Skeletal muscle tissue (tissue), 4 donors: ENCODE results near the gene SMCO1. TPM values are rescaled to one million over a fixed set of nuclear protein-coding genes. Genes with fewer than 3 reads are reported as not detected.
"Not testable (repeated sequence)": the region's sequence is repeated elsewhere in the genome, so short reads cannot be mapped to it uniquely, and the experiment has no call there.

Experiments used
- H3K27ac ChIP-seq: one replicate; pipeline ENCODE4 v1.7.0; 2013; ENCODE audit warnings: mild to moderate bottlenecking, low read depth, low read length, inconsistent platforms
- H3K27me3 ChIP-seq, 3 donors: one replicate each; pipeline ENCODE4 v1.7.0; 2013; ENCODE audit warnings: low read length in 3 of 3; ENCODE audit not compliant: control insufficient read depth in 3 of 3, insufficient read depth in 3 of 3
- H3K36me3 ChIP-seq, 3 donors: one replicate each; pipeline ENCODE4 v1.7.0; 2013; ENCODE audit warnings: low read length in 3 of 3; ENCODE audit not compliant: control insufficient read depth in 3 of 3, insufficient read depth in 3 of 3
- H3K4me1 ChIP-seq, 3 donors: one replicate each; pipeline ENCODE4 v1.7.0; 2013; ENCODE audit warnings: low read length in 3 of 3, mild to moderate bottlenecking in 3 of 3; ENCODE audit not compliant: control insufficient read depth in 3 of 3, insufficient read depth in 3 of 3
- H3K4me3 ChIP-seq, 3 donors: one replicate each; pipeline ENCODE4 v1.7.0; 2013; ENCODE audit warnings: low read length in 3 of 3
- H3K9ac ChIP-seq, 3 donors: one replicate each; pipeline ENCODE4 v1.7.0; 2013; ENCODE audit warnings: low read length in 3 of 3, mild to moderate bottlenecking in 3 of 3, moderate library complexity in 2 of 3, low read depth in 1 of 3
- H3K9me3 ChIP-seq, 3 donors: one replicate each; pipeline ENCODE4 v1.7.0; 2013; ENCODE audit warnings: low read length in 3 of 3; ENCODE audit not compliant: control insufficient read depth in 3 of 3
- total RNA-seq: library from RNA; depleted of rRNA; stranded (reverse); fragments of >200 nt; gene quantifications from one replicate; pipeline ENCODE4 v1.2.3, GENCODE V29; 2014
- donor health status: Osteomylitis.

The SMCO1 gene, protein sequence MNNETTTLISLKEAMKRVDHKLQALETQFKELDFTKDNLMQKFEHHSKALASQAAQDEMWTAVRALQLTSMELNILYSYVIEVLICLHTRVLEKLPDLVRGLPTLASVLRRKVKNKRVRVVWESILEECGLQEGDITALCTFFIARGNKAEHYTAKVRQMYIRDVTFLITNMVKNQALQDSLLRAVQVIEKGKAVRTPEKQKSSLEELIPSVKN
- total RNA-seq, result 3.7 TPM

DNA sequence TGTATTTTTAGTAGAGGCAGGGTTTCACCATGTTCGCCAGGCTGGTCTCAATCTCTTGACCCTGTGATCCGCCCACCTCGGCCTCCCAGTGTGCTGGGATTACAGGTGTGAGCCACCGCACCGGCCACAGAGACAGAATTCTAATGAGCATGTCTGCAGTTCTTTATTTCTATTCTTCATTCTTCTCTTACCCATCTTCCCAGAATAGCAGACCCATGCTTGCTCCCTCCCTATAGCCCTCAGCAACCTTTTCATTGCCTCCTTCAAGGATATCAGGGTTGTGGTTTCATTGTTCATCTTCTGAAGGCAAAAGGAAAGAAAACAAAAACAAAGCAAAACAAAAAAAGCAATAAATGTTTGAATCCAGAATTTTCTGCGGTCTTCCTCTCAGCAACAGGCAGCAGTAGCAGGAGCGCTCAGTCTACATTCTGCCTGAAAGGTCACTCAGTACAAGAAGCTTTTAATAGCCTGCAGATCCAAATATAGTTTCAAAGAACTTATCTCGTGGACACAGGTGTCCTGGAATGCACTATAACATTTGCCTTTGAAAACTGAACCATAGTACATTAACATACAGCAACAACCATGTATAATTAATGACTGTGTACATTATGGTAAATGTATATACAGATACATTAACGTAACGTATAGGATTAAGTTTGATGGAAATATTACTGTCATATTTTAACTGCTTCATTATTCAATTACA is at the start of gene SMCO1:
Gene SMCO1, minus strand, starts transcription at position 434 of the 709 bp plus-strand sequence. Its CDS starts 137 bp downstream, at position 297.
- H3K27me3 ChIP-seq, result no peaks in the 10 kb centered on the region
- peak within 1 kb of the TSS; percentile 62 to 79 (median 78) for H3K4me3 ChIP-seq
- peaks cover 0 to 5% (median 4%) of the 10 kb centered on the region in 3 donors for H3K9me3 ChIP-seq
- H3K4me1 ChIP-seq, result peaks cover 0 to 22% (median 6%) of the 10 kb centered on the region in 3 donors
- H3K27ac ChIP-seq, result peak within 1 kb of the TSS; percentile 86
- peak within 1 kb of the TSS; percentile 61 to 88 (median 85) for H3K9ac ChIP-seq
- H3K36me3 ChIP-seq, result no peaks in the 10 kb centered on the region

- H3K9me3 ChIP-seq, result no peaks in the 10 kb centered on the region
- H3K4me3 ChIP-seq, result no peak overlapping the region
- peaks cover 5 to 12% (median 9%) of the 10 kb centered on the region in 3 donors for H3K4me1 ChIP-seq
- H3K36me3 ChIP-seq, result peaks cover 5 to 32% (median 20%) of the 10 kb centered on the region in 3 donors
- no peak overlapping the region for H3K27ac ChIP-seq
- no peaks in the 10 kb centered on the region for H3K27me3 ChIP-seq
- no peak overlapping the region for H3K9ac ChIP-seq
Measured at GRCh38 chr3:196563721-196564225, 48.6 kb upstream of the SMCO1 start.

DNA sequence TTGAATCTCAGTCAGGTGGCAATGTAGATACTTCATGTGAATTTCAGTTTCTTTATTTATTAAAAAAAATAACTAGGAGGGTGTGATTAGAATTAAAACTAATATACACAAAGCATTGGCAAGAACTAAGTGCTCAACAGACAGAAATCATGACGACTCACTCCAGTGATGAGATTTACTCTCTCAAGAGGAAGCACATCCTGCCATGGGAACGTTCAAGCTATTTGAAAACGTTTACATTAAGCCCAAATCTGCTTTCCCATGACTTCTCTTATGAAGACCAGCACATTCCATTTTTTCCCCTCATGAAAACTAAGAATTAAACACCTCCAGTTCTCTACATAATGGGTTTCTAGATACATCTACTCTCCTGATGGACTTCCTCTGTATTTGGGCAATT is 44.7 kb upstream of the SMCO1 start:
- Histone ChIP-seq H3K4me3 (no peak overlapping the region), H3K4me1 (no peaks in the 10 kb centered on the region), H3K27me3 (no peaks in the 10 kb centered on the region), H3K36me3 (peaks cover 0 to 26% (median 15%) of the 10 kb centered on the region in 3 donors), H3K27ac (no peak overlapping the region), H3K9me3 (no peaks in the 10 kb centered on the region), H3K9ac (no peak overlapping the region)

DNA sequence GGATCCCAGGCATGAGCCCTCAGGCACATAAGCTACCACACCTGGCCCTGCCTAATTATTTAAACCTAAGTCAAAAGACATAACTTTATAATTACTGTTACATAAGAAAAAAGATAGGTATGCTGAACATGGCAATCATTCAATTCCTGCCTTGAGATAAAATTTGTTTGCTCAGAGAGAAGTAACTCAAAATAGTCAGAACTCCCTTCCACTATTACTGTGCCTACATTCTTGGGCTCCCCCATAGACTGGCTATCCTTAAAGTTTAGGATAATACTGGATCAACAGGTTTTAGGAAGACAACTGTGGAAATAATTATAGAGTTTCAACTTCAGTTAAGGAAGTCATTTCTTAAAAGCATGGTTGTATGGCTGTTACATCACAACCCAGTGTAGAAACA is 43.3 kb upstream of the SMCO1 start:
- Histone ChIP-seq H3K4me1 (peaks cover 2 to 6% (median 2%) of the 10 kb centered on the region in 3 donors), H3K9ac (no peak overlapping the region), H3K4me3 (no peak overlapping the region), H3K27ac (no peak overlapping the region), H3K36me3 (peaks cover 0 to 25% (median 19%) of the 10 kb centered on the region in 3 donors), H3K9me3 (no peaks in the 10 kb centered on the region), H3K27me3 (no peaks in the 10 kb centered on the region)

GRCh38 chr3:196557236-196557635 is 42.1 kb upstream of the SMCO1 start:
- peaks cover 0 to 25% (median 19%) of the 10 kb centered on the region in 3 donors for H3K36me3 ChIP-seq
- no peak overlapping the region for H3K27ac ChIP-seq
- no peaks in the 10 kb centered on the region for H3K9me3 ChIP-seq
- H3K9ac ChIP-seq, result no peak overlapping the region
- no peak overlapping the region for H3K4me3 ChIP-seq
- H3K4me1 ChIP-seq, result peaks cover 6 to 10% (median 7%) of the 10 kb centered on the region in 3 donors
- H3K27me3 ChIP-seq, result no peaks in the 10 kb centered on the region

DNA sequence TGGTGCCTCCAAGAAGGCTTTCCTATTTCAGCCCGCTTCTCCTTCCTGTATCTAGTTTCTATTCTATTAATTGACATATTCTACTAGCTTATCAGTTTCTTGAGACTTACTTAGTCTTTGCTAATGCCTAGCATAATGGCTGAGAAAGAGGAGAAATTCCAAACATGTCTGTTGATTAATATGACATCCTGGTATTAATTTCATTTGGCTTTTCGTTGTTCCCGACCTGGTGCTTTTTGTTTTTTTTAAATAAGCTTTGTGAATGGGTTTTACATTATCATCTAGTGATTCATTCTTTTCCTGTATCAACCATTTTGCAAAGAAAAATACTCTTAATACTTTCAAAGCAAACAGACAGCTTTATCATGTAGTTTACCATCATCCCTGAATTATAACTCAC is 40.1 kb upstream of the SMCO1 start:
- Histone ChIP-seq H3K4me1 (peaks cover 6 to 10% (median 7%) of the 10 kb centered on the region in 3 donors), H3K36me3 (peaks cover 0 to 13% (median 13%) of the 10 kb centered on the region in 3 donors), H3K9me3 (no peaks in the 10 kb centered on the region), H3K27ac (no peak overlapping the region), H3K27me3 (no peaks in the 10 kb centered on the region), H3K9ac (no peak overlapping the region), H3K4me3 (no peak overlapping the region)

DNA sequence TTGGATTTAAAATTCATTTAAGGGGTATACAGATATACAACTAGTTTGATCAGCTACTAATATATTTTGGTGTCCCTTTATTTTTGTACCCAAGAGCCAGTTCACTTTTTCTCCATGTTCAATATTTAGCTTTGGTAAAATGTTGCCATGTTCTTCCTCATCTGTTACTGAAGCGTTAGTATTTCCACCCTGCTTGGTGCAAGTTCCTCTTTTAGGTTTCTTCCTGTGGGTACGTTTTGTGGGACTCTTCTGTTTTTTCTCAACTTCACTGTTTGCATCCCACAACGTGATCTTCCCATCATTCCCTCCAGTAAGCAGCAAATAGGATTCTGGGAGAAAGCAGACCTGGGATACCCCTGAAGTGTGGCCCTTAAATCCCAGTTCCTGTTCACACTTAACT is 39.1 kb upstream of the SMCO1 start:
- Histone ChIP-seq H3K9me3 (peaks cover 0 to 3% (median 0%) of the 10 kb centered on the region in 3 donors), H3K9ac (no peak overlapping the region), H3K4me1 (peaks cover 6 to 10% (median 7%) of the 10 kb centered on the region in 3 donors), H3K27ac (peak overlapping the region; percentile 77), H3K4me3 (no peak overlapping the region), H3K27me3 (no peaks in the 10 kb centered on the region), H3K36me3 (peaks cover 0 to 8% (median 8%) of the 10 kb centered on the region in 3 donors)

GRCh38 chr3:196553551-196553950 is 38.4 kb upstream of the SMCO1 start:
- Histone ChIP-seq H3K27ac (peak overlapping the region; percentile 77), H3K27me3 (no peaks in the 10 kb centered on the region), H3K9ac (peak overlapping the region; percentile 4 to 72 (median 45)), H3K36me3 (peaks cover 0 to 4% (median 4%) of the 10 kb centered on the region in 3 donors), H3K4me1 (peaks cover 6 to 10% (median 7%) of the 10 kb centered on the region in 3 donors), H3K4me3 (no peak overlapping the region), H3K9me3 (peaks cover 0 to 3% (median 0%) of the 10 kb centered on the region in 3 donors)

- Histone ChIP-seq H3K4me1 (peaks cover 6 to 10% (median 7%) of the 10 kb centered on the region in 3 donors), H3K36me3 (peaks cover 0 to 4% (median 4%) of the 10 kb centered on the region in 3 donors), H3K4me3 (no peak overlapping the region), H3K27me3 (no peaks in the 10 kb centered on the region), H3K9me3 (peaks cover 0 to 3% (median 0%) of the 10 kb centered on the region in 3 donors), H3K27ac (no peak overlapping the region), H3K9ac (no peak overlapping the region)
Measured at GRCh38 chr3:196552253-196552652, 37.1 kb upstream of the SMCO1 start.

DNA sequence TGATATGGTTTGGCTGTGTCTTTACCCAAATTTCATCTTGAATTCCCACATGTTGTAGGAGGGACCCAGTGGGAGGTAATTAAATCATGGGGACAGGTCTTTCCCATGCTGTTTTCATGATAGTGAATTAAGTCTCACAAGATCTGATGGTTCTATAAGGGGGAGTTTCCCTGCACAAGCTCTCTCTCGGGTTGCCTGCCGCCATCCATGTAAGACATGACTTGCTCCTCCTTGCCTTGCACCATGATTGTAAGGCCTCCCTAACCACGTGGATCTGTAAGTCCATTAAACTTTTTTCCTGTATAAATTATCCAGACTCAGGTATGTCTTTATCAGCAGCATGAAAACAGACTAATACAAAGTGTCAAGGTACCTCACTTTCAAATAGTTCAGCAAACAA is 35.0 kb upstream of the SMCO1 start:
- not testable (repeated sequence) for H3K4me1 ChIP-seq, H3K9ac ChIP-seq, H3K9me3 ChIP-seq, H3K27ac ChIP-seq, H3K27me3 ChIP-seq, H3K4me3 ChIP-seq, H3K36me3 ChIP-seq
